Body of pancreas (tissue), 4 donors: ENCODE results near the gene ATRX. TPM values are rescaled to one million over a fixed set of nuclear protein-coding genes. Genes with fewer than 3 reads are reported as not detected.

Experiments
- ATAC-seq: fragments of 150-250 bp; one replicate; pipeline ENCODE4 v1.9.1; 2016
- DNase-seq, 4 donors: peaks; one replicate each; pipeline ENCODE4 v3.0.0-alpha.2; 2019
- H3K27ac ChIP-seq, 4 donors: fragments of 200-600 bp; sonication (generic); 1 replicate in 3 of 4; 2 replicates in 1 of 4; pipeline versions ENCODE4 v1.5.1 to v1.6.1; 2016 to 2019; ENCODE audit warnings: mild to moderate bottlenecking in 1 of 4, mixed read lengths in 1 of 4, moderate library complexity in 1 of 4
- H3K27me3 ChIP-seq, 2 donors: fragments of 200-600 bp; sonication (generic); one replicate each; pipeline ENCODE4 v1.6.0; 2016; ENCODE audit warnings: mild to moderate bottlenecking in 1 of 2
- H3K36me3 ChIP-seq, 2 donors: fragments of 200-600 bp; sonication (generic); replicated peaks in 1 of 2; 2 replicates each; pipeline ENCODE4 v1.5.1; 2016; ENCODE audit warnings: low read depth in 2 of 2; ENCODE audit not compliant: insufficient read depth in 1 of 2
- H3K4me1 ChIP-seq: fragments of 200-600 bp; sonication (generic); one replicate; pipeline ENCODE4 v1.6.0; 2016
- H3K4me3 ChIP-seq, 2 donors: fragments of 200-600 bp; sonication (generic); 1 replicate in 1 of 2; 2 replicates in 1 of 2; pipeline ENCODE4 v1.5.1; 2016 to 2019
- H3K9me3 ChIP-seq, 3 donors: fragments of 200-600 bp; sonication (generic); 1 replicate in 2 of 3; 2 replicates in 1 of 3; pipeline ENCODE4 v1.5.1; 2016
- CTCF ChIP-seq, 7 experiments: fragments of 450-650 bp in 4 of 7; fragments of 200-600 bp in 3 of 7; sonication (generic) in 3 of 7; IDR thresholded peaks; one replicate each; pipeline ENCODE4 v1.5.1; 2016 to 2019; ENCODE audit warnings: antibody characterized with exemption in 7 of 7
- POLR2A ChIP-seq, 3 donors: fragments of 450-650 bp; IDR thresholded peaks; one replicate each; pipeline ENCODE4 v1.6.1; 2016; ENCODE audit warnings: antibody characterized with exemption in 3 of 3, mild to moderate bottlenecking in 2 of 3
- WGBS, 2 donors: methylation state at CpG; one replicate each; pipeline ENCODE4 v1.1.5; 2017; 5-methylcytosine and 5-hydroxymethylcytosine counted together
- intact Hi-C: fragments of 100-400 bp; cut with DNase I; formaldehyde crosslinking; loops from one replicate; pipeline ENCODE4 v1.15.1; 2023
- small RNA-seq: library from RNA; depleted of rRNA; stranded (forward); fragments of <200 nt; gene quantifications from one replicate; pipeline ENCODE3, GENCODE V24; 2016
- total RNA-seq, 2 donors: library from RNA; depleted of rRNA; stranded (reverse); fragments of >200 nt; gene quantifications; one replicate each; pipeline ENCODE4 v1.1.0, GENCODE V29; 2016

Gene ATRX
- total RNA-seq, 2 donors from 2014 or later, result 73.4 to 74.5 TPM

DNA sequence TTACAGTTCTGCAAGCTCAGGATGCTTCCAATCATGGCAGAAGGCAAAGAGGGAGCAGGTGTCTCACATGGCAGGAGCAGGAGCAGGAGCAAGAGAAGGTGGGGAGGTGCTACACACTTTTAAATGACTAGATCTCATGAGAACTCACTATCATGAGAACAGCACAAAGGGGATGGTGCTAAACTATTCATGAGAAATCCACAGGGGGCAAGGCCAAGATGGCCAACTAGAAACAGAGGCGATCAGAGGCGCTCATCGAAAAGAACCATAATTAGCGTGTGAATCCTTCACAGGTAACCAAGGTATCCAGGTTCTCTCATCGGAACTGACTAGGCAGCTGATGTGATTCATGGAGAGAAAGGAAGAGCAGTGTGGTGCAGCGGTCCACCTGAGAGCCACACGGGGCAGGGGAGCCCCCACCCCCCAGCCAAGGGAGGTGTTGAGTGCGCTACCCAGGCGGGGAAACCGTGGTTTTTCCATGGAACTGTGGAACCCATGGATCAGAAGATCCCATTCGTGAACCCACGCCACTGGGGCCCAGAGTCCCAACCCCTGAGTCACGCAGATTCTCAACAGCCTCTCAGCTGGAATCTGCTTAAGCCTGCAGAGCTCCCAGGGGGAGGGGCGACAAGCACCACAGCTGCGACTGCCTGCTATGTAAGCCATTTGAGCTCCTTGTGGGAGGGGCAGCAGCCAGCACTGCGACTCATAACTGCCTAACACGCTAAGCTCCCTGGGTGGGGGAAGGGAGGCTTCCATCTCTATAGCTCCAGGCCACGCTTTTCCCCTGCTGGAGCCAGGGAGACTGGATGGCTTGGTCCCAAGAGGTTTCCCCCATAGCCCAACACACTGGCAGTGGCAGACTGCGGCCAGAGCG, 292.1 kb downstream of the ATRX start:
- TF ChIP-seq POLR2A (IDR thresholded peaks at IDR 0.05) (no peak), CTCF (IDR thresholded peaks at IDR 0.05) (no peak)
- ATAC-seq (no peak), DNase-seq (no peak)
- Histone ChIP-seq H3K4me1 (no peaks in the 10 kb centered on the region), H3K9me3 (no peaks in the 10 kb centered on the region), H3K27ac (no peak overlapping the region), H3K4me3 (no peak overlapping the region), H3K36me3 (no peaks in the 10 kb centered on the region), H3K27me3 (no peaks in the 10 kb centered on the region)
- intact Hi-C loops, result no loop called here
- 83 to 86% methylated on average over 7 to 11 of the region's 20 CpGs for WGBS, 2 donors

DNA sequence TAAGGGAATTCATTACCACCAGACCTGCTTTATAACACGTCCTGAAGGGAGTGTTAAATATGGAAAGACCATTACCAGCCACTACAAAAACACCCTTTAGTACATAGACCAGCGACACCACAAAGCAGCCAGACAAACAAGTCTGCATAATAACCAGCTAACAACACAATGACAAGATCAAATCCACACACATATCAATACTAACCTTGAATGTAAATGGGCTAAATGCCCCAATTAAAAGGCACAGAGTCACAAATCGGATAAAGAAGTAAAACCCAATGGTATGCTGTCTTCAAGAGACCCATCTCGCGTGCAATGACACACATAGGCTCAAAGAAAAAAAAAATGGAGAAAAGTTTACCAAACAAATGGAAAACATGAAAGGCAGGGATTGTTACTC, 302.0 kb downstream of the ATRX start:
- no peak overlapping the region for H3K27ac ChIP-seq
- intact Hi-C loops, result no loop called here
- 60 to 67% methylated on average over 5 of the region's 5 CpGs for WGBS, 2 donors
- ATAC-seq (no peak), DNase-seq (no peak)
- TF ChIP-seq CTCF (IDR thresholded peaks at IDR 0.05), result no peak
- no peak for TF ChIP-seq POLR2A (IDR thresholded peaks at IDR 0.05)
- H3K36me3 ChIP-seq, result no peaks in the 10 kb centered on the region
- H3K27me3 ChIP-seq, result no peaks in the 10 kb centered on the region
- H3K9me3 ChIP-seq, result no peaks in the 10 kb centered on the region
- H3K4me1 ChIP-seq, result no peaks in the 10 kb centered on the region
- H3K4me3 ChIP-seq, result no peak overlapping the region

- H3K36me3 ChIP-seq, result no peaks in the 10 kb centered on the region
- no peaks in the 10 kb centered on the region for H3K9me3 ChIP-seq
- no peak overlapping the region for H3K27ac ChIP-seq
- no peaks in the 10 kb centered on the region for H3K4me1 ChIP-seq
- TF ChIP-seq CTCF (IDR thresholded peaks at IDR 0.05) (no peak), POLR2A (IDR thresholded peaks at IDR 0.05) (no peak)
- ATAC-seq (no peak), DNase-seq (no peak)
- intact Hi-C loops, result no loop called here
- H3K4me3 ChIP-seq, result no peak overlapping the region
- 80 to 90% methylated on average over 1 to 2 of the region's 2 CpGs for WGBS, 2 donors
- no peaks in the 10 kb centered on the region for H3K27me3 ChIP-seq
These were observed 330.6 kb downstream of the ATRX start for GRCh38 chrX:77455437-77455836.

Small RNA genes lying within 50 kb of the gene (small RNA-seq; reads per million reads assigned to genes)
- gene FABP5P15, result not detected

Other genes with a start within 250 kb of the ATRX start
- 10 to 100 TPM; 31.1 to 33.0 TPM for gene MAGT1, start 109.2 kb upstream of the ATRX start, total RNA-seq
- 100 to 1,000 TPM; 150 to 190 TPM for gene COX7B, start 113.3 kb upstream of the ATRX start, total RNA-seq
- gene ATP7A, start 124.5 kb upstream of the ATRX start, total RNA-seq, result 1 to 10 TPM; 7.3 to 9.9 TPM
- gene PGAM4, start 183.4 kb upstream of the ATRX start, total RNA-seq, result not detected